Ectodermal cell (in vitro differentiated cells): ENCODE results near the gene CCDC50.

Experiments
- H3K27ac ChIP-seq: 2 replicates; pipeline ENCODE4 v1.7.0; 2013; ENCODE audit warnings: mild to moderate bottlenecking, low read depth, low read length; ENCODE audit not compliant: insufficient read depth, poor library complexity, severe bottlenecking
- H3K27me3 ChIP-seq: 2 replicates; pipeline ENCODE4 v1.7.0; 2013; ENCODE audit warnings: mild to moderate bottlenecking, low read length; ENCODE audit not compliant: insufficient read depth, control insufficient read depth, poor library complexity, severe bottlenecking
- H3K36me3 ChIP-seq: one replicate; pipeline ENCODE4 v1.7.0; 2013; ENCODE audit warnings: low read length; ENCODE audit not compliant: control insufficient read depth, insufficient read depth
- H3K4me1 ChIP-seq: one replicate; pipeline ENCODE4 v1.7.0; 2013; ENCODE audit warnings: low read length; ENCODE audit not compliant: control insufficient read depth, insufficient read depth
- H3K4me3 ChIP-seq: 2 replicates; pipeline ENCODE4 v1.7.0; 2013; ENCODE audit warnings: low read depth, low read length, control low read depth; ENCODE audit not compliant: insufficient read depth
- H3K9me3 ChIP-seq: 2 replicates; pipeline ENCODE4 v1.7.0; 2013; ENCODE audit warnings: mild to moderate bottlenecking, low read length, moderate library complexity; ENCODE audit not compliant: control insufficient read depth
- WGBS, 2 experiments: methylation state at CpG; one replicate each; pipeline ENCODE4 v1.1.7; 2013; ENCODE audit warnings: missing lambda C conversion rate in 2 of 2; 5-methylcytosine and 5-hydroxymethylcytosine counted together

Gene CCDC50

DNA sequence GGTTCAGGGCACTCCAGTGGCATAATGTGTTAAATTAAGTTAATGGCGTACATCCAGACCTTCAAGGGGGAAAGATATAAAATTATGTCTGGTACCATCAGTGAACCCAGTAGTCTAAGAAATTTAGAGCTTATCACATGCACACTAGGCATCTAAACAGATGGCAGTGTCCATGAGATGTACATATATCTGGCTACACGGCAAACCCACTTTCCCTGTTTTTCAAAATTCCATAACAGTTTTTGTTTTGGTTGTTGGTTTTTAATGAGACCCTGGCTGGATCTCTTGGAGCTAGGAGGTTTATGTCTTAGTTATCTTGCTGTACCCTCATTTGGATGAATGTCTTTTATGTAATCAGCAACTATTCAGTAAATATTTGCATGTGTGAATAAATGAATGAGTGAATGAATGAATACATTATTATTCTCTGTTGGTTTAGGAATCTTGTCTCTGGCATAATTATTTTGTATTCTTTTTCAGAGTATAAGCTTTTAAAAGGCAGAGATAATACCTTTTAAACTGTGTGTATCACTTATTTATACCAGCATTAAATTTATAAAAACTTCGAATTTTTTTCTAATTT, 4.2 kb downstream of the CCDC50 start:
- no peaks in the 10 kb centered on the region for H3K9me3 ChIP-seq
- H3K4me3 ChIP-seq, result no peak overlapping the region
- peaks cover 10% of the 10 kb centered on the region for H3K4me1 ChIP-seq
- H3K36me3 ChIP-seq, result no peaks in the 10 kb centered on the region
- 89 to 100% methylated on average over 2 of the region's 3 CpGs for WGBS, 2 experiments
- no peak overlapping the region for H3K27ac ChIP-seq
- H3K27me3 ChIP-seq, result no peaks in the 10 kb centered on the region

DNA sequence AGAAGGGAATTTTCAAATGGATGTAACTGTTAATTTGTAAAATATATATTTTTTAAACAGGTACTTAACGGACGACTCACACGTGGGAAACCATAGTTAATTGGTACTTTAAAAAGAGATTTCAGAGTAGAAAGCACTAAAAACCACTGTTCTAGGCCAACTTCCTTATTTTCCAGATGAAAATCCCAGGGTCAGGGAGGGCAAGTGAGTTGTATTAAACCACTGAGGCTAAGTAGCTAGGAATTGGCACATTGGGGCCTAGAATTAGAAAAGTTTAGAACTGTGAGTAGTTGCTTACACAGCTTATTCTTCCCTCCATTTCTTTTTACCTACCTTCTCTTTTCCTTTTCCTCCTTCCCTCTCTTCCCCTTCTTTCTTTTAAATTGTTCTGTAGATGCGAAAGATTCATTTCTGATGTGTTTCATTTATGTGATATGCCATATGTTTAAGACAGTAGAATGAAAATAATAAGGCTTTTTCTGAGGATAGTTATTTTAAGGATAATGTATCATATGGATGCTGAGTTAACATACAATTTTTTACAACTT, 5.2 kb downstream of the CCDC50 start:
- Histone ChIP-seq H3K4me1 (peaks cover 7% of the 10 kb centered on the region), H3K36me3 (no peaks in the 10 kb centered on the region), H3K4me3 (no peak overlapping the region), H3K27ac (no peak overlapping the region), H3K27me3 (no peaks in the 10 kb centered on the region), H3K9me3 (no peaks in the 10 kb centered on the region)
- 90 to 95% methylated on average over 2 to 4 of the region's 4 CpGs for WGBS, 2 experiments

DNA sequence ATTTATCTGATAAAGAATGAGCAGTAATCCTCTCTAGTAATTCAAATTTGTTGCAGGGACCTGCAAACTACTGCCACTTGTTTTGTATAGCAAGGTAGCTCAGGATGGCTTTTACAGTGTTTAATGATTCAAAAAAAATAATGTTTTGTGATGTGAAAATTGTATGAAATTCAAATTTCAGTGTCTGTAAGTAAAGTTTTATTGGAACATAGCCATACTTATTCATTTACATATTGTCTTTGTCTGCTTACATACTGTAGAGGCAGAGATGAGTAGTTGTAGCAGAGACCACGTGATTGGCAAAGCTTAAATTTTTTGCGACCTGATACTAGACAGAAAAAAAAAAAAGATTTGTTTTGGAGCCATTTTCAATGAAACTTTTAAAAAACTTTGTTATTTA, 7.6 kb downstream of the CCDC50 start:
- Histone ChIP-seq H3K36me3 (no peaks in the 10 kb centered on the region), H3K27ac (no peak overlapping the region), H3K27me3 (no peaks in the 10 kb centered on the region), H3K4me1 (no peaks in the 10 kb centered on the region), H3K4me3 (no peak overlapping the region), H3K9me3 (no peaks in the 10 kb centered on the region)
- 83 to 92% methylated on average over 2 of the region's 2 CpGs for WGBS, 2 experiments

DNA sequence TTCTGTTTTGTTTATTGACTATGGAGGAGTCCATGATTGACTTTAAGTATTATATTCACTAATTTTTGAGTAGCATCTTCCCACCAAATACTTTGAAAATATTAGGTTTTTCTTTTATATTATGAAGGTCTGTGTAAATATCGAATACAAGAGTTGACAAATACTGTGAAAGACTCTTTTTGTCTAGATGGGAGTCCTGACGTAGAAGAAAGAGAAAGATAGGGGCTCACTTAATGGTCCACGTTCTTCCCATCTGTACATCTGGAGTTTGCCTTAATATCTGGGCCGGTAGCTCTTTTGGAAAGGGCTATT, 8.9 kb downstream of the CCDC50 start:
- no peaks in the 10 kb centered on the region for H3K9me3 ChIP-seq
- 95 to 96% methylated on average over 4 of the region's 4 CpGs for WGBS, 2 experiments
- no peaks in the 10 kb centered on the region for H3K36me3 ChIP-seq
- no peak overlapping the region for H3K27ac ChIP-seq
- H3K27me3 ChIP-seq, result no peaks in the 10 kb centered on the region
- H3K4me3 ChIP-seq, result no peak overlapping the region
- no peaks in the 10 kb centered on the region for H3K4me1 ChIP-seq

DNA sequence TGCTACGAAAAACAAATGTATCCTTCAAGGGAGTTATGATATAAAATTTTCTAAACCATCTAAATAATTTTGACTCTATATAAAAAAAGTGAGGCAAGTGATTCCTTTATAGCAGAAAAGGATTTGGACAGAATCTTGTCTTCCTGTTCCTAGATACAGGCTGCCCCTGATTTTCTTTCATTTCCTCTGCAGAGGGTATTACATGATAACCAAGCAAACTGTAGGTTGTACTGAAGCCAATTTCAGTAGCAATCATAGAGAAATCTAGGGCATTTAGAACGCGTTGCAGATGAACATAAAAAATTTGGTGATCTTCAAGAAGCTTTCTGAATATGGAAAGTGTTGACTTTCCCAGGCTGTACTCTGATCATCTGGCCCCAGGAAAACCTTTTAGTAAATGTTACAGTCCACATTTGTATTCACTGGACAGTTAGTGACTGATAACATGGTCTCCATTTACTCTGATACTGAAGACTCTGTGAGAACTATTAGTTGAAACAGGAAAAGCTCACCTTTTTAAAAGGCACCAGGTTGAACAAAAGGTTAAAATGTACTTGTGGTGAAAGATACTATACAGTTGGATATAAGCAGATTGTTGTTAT, 10.2 kb downstream of the CCDC50 start:
- 93 to 98% methylated on average over 2 of the region's 3 CpGs for WGBS, 2 experiments

DNA sequence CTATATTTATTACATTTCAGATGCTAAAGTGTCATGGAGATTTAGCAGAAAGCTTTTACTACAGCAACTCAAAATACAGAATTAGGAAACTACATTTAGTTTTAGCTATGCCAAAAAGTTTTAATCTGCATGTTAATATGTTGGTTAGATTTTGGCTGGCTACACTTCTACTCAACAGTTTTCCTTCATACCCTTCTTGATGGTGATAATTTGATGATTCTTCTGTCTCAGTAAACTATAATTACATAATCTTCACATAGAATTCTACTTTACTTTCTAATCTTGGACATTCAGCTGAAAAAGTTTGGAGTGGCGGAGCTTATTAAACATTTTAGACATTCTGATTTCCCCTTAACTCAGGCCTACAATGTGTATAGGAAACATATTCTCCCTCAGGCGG, 11.2 kb downstream of the CCDC50 start:
- no peaks in the 10 kb centered on the region for H3K27me3 ChIP-seq
- WGBS, 2 experiments, result 69 to 89% methylated on average over 1 to 2 of the region's 2 CpGs
- no peak overlapping the region for H3K4me3 ChIP-seq
- H3K4me1 ChIP-seq, result no peaks in the 10 kb centered on the region
- H3K9me3 ChIP-seq, result no peaks in the 10 kb centered on the region
- no peaks in the 10 kb centered on the region for H3K36me3 ChIP-seq
- H3K27ac ChIP-seq, result no peak overlapping the region

More for the DNA sequence above, 10.2 kb downstream of the CCDC50 start:
- no peak overlapping the region for H3K4me3 ChIP-seq
- H3K36me3 ChIP-seq, result no peaks in the 10 kb centered on the region
- H3K4me1 ChIP-seq, result no peaks in the 10 kb centered on the region
- H3K27ac ChIP-seq, result no peak overlapping the region
- H3K9me3 ChIP-seq, result no peaks in the 10 kb centered on the region
- no peaks in the 10 kb centered on the region for H3K27me3 ChIP-seq

DNA sequence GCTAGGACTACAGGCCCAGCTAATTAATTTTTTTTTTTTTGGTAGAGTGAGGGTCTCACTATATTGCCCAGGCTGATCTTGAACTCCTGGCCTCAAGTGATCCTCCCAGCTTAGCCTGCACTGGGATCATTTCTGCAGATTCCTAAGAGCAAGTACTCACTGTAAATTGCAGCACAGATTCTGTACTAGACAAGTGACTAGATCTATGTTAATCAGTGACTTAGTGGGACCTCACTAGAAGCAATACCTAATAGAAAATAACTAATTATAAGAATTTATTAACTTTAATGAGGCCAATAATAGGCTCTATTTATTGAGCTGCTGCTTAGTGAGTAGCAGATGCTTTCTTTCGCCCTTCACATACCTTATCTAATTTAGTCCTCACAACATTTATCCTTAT, 11.8 kb downstream of the CCDC50 start:
- WGBS, 2 experiments, result 90 to 100% methylated on average over 1 of the region's 1 CpG
- H3K4me3 ChIP-seq, result no peak overlapping the region
- no peaks in the 10 kb centered on the region for H3K36me3 ChIP-seq
- H3K27me3 ChIP-seq, result no peaks in the 10 kb centered on the region
- no peaks in the 10 kb centered on the region for H3K4me1 ChIP-seq
- H3K9me3 ChIP-seq, result no peaks in the 10 kb centered on the region
- H3K27ac ChIP-seq, result no peak overlapping the region

DNA sequence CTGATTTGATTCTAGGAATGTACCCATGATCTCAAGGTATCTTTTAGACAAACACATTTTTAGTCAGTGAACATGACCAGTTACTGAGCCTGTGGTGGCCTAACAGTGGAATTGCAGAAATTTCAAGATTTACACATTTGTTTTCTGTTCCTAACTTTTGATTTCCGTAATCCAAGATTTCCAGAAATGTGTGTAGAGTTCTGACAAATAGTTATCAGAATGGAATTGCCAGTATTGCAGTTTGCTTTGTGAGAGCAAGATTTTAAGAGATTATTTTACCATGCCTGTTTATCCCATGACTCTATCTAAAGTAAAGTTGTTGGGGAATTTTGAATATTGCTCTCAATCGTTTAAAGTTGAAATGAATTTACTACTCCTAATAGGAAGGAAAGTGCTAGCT, 12.8 kb downstream of the CCDC50 start:
- 95 to 96% methylated on average over 1 to 2 of the region's 2 CpGs for WGBS, 2 experiments
- Histone ChIP-seq H3K9me3 (no peaks in the 10 kb centered on the region), H3K36me3 (no peaks in the 10 kb centered on the region), H3K27ac (no peak overlapping the region), H3K27me3 (no peaks in the 10 kb centered on the region), H3K4me3 (no peak overlapping the region), H3K4me1 (no peaks in the 10 kb centered on the region)

DNA sequence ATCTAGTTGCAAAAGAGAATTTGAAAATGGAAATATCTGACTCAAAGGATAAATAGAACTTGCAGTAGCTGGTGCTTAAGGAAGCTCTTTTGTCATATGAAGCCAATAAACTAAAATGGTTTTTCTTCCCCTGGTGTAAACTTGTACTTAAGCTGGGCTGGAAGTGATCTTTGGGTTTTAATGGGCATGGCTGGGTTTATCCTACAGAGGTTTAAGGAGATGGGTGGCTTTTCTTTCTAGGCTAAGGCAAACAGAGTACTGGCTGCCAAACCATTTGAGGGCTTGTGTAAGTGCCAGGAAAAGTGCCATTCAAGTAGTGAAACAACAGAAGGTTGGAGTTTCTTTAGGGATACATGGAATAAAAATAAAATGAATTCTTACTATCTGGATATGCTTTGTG, 13.2 kb downstream of the CCDC50 start:
- no peak overlapping the region for H3K27ac ChIP-seq
- no peaks in the 10 kb centered on the region for H3K27me3 ChIP-seq
- H3K4me3 ChIP-seq, result no peak overlapping the region
- no peaks in the 10 kb centered on the region for H3K9me3 ChIP-seq
- no peaks in the 10 kb centered on the region for H3K36me3 ChIP-seq
- H3K4me1 ChIP-seq, result no peaks in the 10 kb centered on the region

DNA sequence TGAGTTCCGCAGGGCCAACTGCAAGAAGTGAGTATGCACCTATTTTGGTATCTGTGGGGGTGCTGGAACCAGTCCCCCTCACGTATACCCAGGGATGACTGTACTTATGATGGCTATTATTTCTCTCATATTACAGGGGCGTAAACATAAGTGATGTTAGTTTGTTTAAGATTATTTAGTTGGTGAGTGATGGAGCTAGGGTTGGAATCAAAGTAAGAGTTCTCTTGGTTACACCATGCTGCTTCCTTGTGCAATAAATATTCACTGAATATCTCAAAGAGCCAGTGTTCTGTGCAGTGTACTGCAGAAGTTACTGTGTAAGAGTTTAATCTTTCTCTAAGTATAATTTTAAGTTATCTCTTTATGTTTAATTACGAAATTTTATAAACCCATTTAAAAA, 13.9 kb downstream of the CCDC50 start:
- Histone ChIP-seq H3K4me1 (no peaks in the 10 kb centered on the region), H3K27me3 (no peaks in the 10 kb centered on the region), H3K27ac (no peak overlapping the region), H3K36me3 (no peaks in the 10 kb centered on the region), H3K4me3 (no peak overlapping the region), H3K9me3 (no peaks in the 10 kb centered on the region)
- 79 to 84% methylated on average over 3 of the region's 4 CpGs for WGBS, 2 experiments
